ENCODE measurements around the gene ELAC2.

ELAC2 gene

GRCh38 chr17:12996941-12997340 lies 20.9 kb downstream of the ELAC2 start:
- TF ChIP-seq NFIC (IDR thresholded peaks at IDR 0.05) (no peak), EP300 (IDR thresholded peaks at IDR 0.05; ENCODE audit: borderline replicate concordance) (no peak), YY1 (IDR thresholded peaks at IDR 0.05; ENCODE audit: low read depth) (no peak), CEBPB (IDR thresholded peaks at IDR 0.05) (no peak), FOXM1 (IDR thresholded peaks at IDR 0.05; ENCODE audit: borderline replicate concordance, low read depth) (no peak), USF1 (IDR thresholded peaks at IDR 0.05) (no peak), RAD21 (IDR thresholded peaks at IDR 0.05; ENCODE audit: low read depth) (no peak), TAF1 (IDR thresholded peaks at IDR 0.05; ENCODE audit: low read depth) (no peak), TCF12 (IDR thresholded peaks at IDR 0.05; ENCODE audit: low read depth) (no peak)
- TF ChIP-seq, protein P1, sequence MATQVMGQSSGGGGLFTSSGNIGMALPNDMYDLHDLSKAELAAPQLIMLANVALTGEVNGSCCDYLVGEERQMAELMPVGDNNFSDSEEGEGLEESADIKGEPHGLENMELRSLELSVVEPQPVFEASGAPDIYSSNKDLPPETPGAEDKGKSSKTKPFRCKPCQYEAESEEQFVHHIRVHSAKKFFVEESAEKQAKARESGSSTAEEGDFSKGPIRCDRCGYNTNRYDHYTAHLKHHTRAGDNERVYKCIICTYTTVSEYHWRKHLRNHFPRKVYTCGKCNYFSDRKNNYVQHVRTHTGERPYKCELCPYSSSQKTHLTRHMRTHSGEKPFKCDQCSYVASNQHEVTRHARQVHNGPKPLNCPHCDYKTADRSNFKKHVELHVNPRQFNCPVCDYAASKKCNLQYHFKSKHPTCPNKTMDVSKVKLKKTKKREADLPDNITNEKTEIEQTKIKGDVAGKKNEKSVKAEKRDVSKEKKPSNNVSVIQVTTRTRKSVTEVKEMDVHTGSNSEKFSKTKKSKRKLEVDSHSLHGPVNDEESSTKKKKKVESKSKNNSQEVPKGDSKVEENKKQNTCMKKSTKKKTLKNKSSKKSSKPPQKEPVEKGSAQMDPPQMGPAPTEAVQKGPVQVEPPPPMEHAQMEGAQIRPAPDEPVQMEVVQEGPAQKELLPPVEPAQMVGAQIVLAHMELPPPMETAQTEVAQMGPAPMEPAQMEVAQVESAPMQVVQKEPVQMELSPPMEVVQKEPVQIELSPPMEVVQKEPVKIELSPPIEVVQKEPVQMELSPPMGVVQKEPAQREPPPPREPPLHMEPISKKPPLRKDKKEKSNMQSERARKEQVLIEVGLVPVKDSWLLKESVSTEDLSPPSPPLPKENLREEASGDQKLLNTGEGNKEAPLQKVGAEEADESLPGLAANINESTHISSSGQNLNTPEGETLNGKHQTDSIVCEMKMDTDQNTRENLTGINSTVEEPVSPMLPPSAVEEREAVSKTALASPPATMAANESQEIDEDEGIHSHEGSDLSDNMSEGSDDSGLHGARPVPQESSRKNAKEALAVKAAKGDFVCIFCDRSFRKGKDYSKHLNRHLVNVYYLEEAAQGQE (IDR thresholded peaks at IDR 0.05; ENCODE audit: low read depth), result no peak

GRCh38 chr17:12996357-12996756 lies 21.5 kb downstream of the ELAC2 start:
- TF ChIP-seq EP300 (IDR thresholded peaks at IDR 0.05; ENCODE audit: borderline replicate concordance) (no peak), EGR1 (IDR thresholded peaks at IDR 0.05) (no peak), CEBPB (IDR thresholded peaks at IDR 0.05) (no peak)

- TF ChIP-seq, protein P1 (IDR thresholded peaks at IDR 0.05; ENCODE audit: low read depth), result no peak
- no peak for TF ChIP-seq TEAD4 (IDR thresholded peaks at IDR 0.05)
- no peak for TF ChIP-seq NFIC (IDR thresholded peaks at IDR 0.05)
Observed at GRCh38 chr17:12995896-12996295, 21.9 kb downstream of the ELAC2 start.

DNA sequence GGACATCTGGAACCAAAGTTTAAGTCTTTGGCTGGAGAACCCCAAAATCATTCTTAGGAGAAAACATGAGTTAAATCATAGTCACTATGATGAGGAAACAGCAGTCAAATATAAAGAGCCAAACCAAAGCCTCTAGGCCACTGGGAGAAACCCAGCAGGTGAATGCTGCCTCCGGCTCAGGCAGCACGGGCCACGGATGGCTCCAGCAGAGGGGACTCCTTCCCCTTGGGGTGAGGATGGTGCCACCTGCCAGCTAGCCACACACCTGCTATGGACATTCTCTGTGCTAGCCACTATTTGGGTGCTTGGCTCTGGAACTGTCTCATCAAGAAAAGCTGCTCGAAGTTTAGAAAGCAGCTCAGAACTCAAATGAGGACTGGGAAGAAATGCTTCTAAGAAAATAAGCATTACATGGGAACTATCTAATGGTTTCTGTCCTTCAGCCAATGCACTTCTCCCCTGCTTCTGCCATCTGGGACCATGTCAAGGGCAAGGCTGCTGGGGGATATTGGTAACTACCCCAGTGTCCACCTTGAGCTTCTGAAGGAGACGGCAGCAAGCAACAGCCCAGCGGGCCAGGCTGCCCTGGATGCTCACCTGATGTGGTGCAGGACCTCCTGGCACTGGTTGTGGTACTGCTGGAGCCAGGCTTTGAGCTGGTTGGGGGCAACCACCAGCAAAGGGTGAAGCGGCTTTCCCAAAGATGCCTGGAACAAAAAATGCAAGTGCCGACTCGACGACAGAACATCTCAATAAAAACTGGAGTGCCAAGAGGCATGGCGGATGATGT lies 22.5 kb downstream of the ELAC2 start:
- TF ChIP-seq CEBPB (IDR thresholded peaks at IDR 0.05) (no peak), RAD21 (IDR thresholded peaks at IDR 0.05; ENCODE audit: low read depth) (no peak), YY1 (IDR thresholded peaks at IDR 0.05; ENCODE audit: low read depth) (no peak)

- TF ChIP-seq EGR1 (IDR thresholded peaks at IDR 0.05) (no peak), CREB1 (IDR thresholded peaks at IDR 0.05; ENCODE audit: low read depth) (no peak), CEBPB (IDR thresholded peaks at IDR 0.05) (no peak), EP300 (IDR thresholded peaks at IDR 0.05; ENCODE audit: borderline replicate concordance) (no peak), RAD21 (IDR thresholded peaks at IDR 0.05; ENCODE audit: low read depth) (no peak), FOXM1 (IDR thresholded peaks at IDR 0.05; ENCODE audit: borderline replicate concordance, low read depth) (no peak), TCF12 (IDR thresholded peaks at IDR 0.05; ENCODE audit: low read depth) (no peak), MAX (IDR thresholded peaks at IDR 0.05) (no peak)
- TF ChIP-seq, protein P1 (IDR thresholded peaks at IDR 0.05; ENCODE audit: low read depth), result no peak
Observed at GRCh38 chr17:12994341-12995074, 23.3 kb downstream of the ELAC2 start.

GRCh38 chr17:12993631-12994030 lies 24.2 kb downstream of the ELAC2 start:
- TF ChIP-seq CREB1 (IDR thresholded peaks at IDR 0.05; ENCODE audit: low read depth) (no peak), EGR1 (IDR thresholded peaks at IDR 0.05) (no peak), NFIC (IDR thresholded peaks at IDR 0.05) (no peak), MAX (IDR thresholded peaks at IDR 0.05) (no peak), EP300 (IDR thresholded peaks at IDR 0.05; ENCODE audit: borderline replicate concordance) (no peak)

Measured in Ishikawa (cell line).